NCI-H2171 (cell line): ENCODE measurements around the gene CMBL.

ENCODE experiments used
- DNase-seq: peaks from one replicate; lab custom pipeline; 2025; lab: John Stamatoyannopoulos, UW

CMBL gene

GRCh38 chr5:10310066-10310779 lies 2.5 kb upstream of the CMBL start:
- DNase-seq = no peak

GRCh38 chr5:10308844-10309243 lies 1.1 kb upstream of the CMBL start:
- no peak for DNase-seq

DNA sequence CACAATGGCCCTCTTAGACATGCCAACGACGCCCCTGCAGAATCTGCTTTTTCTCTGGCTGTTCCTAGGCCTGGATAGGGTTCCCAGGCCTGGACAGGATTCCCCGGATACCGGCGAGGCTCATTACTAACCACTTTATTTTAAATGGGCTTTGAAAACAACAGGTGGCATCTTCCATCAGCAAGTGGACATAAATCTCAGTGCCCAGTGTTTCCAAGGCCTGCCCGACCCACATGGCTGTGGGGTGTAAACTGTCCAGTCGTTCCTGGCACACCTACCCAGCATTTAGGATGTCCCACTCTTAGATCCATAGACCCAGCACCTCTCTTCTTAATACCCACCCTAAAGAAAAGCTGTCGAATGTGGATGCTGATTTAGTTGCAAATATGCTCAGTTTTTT lies 896 bp downstream of the CMBL start:
- DNase-seq = no peak

- no peak for DNase-seq
Observed at GRCh38 chr5:10306114-10306513, 1.6 kb downstream of the CMBL start.

DNA sequence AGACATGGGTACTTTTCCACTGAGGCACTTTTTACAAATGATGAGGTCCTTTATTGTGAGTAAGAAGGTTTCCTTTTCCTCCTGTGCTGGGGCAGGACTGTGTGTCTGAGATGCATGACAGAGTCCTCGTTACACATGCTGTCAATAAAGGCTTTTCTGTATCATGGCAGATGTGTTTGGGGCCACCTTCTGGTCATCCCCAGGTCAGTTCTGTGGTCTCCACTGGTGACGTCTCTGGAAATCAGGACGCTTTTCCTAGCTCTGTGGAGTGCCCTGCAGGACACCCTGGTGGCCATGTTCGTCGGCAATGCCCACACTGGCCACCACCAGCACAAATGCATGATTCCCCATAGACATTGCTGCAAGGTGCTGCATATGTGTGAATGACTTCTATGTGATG lies 2.8 kb downstream of the CMBL start:
- no peak for DNase-seq

DNA sequence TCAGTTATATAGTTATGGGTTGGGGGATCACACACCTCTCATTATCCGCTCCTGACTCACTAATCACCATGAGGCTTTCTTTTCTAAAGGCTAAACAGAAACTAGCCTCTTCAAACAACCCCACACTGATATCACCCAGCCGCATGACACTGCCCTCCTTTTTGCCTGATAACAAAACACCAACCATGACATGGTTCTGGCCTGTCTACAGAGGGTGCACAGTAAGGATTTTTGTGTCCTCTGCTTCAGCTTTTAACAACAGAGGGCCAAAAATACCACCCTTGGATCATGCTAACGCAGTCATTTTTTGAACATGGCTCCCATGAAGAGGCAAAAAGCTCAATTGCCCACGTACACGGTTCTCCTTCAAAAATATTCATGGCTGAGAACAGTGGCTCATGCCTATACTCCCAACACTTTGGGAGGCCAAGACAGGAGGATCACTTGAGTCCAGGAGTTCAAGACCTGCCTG lies 4.0 kb downstream of the CMBL start:
- no peak for DNase-seq

DNA sequence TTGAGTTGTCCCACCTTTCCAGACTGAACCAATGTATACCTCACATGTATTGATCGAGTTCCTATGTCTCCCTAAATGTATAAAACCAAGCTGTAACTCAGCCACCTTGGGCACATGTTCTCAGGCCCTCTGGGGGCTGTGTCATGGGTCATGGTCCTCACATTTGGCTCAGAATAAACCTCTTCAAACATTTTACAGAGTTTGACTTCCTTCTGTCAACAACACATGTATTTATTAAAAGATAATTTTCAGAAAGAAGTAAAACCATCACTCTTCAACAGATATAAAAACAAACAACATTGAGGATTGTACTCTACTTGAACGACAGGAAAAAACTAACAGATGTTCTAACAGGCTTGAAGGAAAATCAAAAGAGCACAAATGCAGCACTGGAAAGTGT lies 4.5 kb downstream of the CMBL start:
- DNase-seq = no peak

- no peak for DNase-seq
Observed at GRCh38 chr5:10301842-10302610, 5.7 kb downstream of the CMBL start.

GRCh38 chr5:10301266-10301665 lies 6.4 kb downstream of the CMBL start:
- DNase-seq = peak; percentile 42

DNA sequence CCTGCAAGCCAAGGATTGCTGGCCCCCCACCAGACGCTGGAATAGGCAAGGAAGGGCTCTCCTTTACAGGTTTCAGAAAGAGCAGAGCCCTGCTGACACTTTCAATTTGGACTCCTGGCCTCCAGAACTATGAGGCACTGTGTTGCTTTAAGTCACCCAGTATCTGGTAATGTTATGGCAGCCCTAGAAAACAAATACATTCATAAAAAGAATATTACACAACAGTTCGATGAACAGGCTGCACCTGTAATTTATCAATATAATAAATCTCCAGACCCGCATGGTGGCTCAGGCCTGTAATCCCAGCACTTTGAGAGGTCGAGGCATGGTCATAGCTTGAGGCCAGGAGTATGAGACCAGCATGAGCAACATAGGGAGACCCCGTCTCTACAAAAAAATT lies 7.5 kb downstream of the CMBL start:
- no peak for DNase-seq

- no peak for DNase-seq
Observed at GRCh38 chr5:10297646-10298204, 10.0 kb downstream of the CMBL start.

DNA sequence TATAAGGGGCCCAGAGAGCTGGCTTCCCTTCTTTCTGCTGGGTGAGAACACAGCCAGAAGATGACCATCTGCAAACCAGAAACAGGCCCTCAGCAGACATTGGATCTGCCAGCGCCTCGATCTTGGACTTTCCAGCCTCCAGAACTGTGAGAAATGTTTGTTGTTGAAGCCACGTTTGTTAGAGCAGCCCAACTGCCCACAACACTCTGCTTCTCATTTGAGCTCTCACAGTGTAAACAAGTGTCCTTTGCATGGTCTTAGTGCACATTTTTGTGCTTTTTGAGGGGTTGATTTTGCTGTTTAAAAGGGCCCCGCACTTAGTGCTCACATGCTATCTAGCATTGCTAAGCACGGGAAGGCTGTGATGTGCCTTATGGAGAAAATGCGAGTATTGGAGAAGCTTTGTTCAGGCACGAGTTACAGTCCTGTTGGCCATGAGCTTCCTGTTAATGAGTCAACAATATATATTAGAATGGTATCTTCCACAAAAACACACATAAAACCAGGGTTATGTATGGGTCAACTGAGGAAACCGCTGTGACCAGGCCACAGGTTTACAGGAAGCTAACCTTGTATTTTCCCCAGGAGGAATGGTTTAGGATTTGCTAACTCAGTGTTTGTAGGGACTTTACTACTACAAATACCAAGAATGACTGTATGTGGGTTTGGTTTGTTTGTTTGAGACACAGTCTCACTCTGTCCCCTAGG lies 11.9 kb downstream of the CMBL start:
- DNase-seq = no peak

- DNase-seq = no peak
Observed at GRCh38 chr5:10293907-10294662, 13.6 kb downstream of the CMBL start.

DNA sequence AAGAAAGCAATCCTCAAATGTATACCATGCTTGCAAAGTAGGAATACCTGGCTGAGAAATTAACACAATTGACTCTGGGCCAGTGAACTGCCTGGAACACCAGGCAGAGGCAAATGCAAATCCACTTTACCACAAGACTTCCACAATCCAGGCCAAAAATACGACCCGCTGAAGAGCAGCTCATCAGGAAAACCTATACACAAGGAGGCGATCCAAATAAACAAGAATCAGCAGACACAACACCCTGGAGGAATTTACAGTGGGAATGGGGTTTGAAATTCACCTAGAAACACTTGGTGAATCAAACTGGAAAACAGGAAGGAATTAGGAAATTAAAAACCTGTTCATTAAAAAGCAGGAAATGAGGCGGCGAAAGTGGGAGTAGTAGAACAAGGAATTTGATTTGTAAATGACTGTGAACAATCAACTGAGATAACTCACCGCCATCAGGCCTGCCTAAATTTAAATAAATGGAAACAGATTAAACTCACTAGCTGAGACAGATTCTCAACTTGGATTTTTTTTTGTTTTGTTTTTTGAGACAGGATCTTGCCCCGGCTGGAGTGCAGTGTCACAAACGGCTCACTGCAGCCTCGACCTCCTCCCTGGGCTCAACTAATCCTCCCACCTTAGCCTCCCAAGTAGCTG lies 15.9 kb downstream of the CMBL start:
- DNase-seq = no peak

GRCh38 chr5:10290438-10290837 lies 17.3 kb downstream of the CMBL start:
- no peak for DNase-seq

- DNase-seq = no peak
Observed at GRCh38 chr5:10289991-10290390, 17.7 kb downstream of the CMBL start.

DNA sequence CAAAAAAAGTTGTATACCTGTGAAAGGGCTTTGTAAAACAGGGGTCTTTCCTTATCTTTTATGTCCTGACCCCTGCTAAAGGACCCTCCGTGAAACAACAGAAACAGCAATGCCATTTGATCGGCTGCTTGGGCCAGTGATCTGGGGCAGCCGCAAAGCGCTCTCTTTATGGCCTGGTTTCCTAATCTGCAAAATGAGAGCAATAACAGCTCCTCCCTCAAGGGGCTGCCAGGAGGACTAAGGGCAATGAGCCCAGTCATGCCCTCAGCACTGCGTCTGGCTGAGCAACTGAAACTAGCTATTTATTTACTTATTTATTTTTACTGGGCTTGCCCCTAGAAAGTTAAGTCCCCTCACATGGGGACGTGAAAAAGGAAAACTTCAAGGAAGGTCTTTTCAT lies 18.3 kb downstream of the CMBL start:
- peak; percentile 13 for DNase-seq

DNA sequence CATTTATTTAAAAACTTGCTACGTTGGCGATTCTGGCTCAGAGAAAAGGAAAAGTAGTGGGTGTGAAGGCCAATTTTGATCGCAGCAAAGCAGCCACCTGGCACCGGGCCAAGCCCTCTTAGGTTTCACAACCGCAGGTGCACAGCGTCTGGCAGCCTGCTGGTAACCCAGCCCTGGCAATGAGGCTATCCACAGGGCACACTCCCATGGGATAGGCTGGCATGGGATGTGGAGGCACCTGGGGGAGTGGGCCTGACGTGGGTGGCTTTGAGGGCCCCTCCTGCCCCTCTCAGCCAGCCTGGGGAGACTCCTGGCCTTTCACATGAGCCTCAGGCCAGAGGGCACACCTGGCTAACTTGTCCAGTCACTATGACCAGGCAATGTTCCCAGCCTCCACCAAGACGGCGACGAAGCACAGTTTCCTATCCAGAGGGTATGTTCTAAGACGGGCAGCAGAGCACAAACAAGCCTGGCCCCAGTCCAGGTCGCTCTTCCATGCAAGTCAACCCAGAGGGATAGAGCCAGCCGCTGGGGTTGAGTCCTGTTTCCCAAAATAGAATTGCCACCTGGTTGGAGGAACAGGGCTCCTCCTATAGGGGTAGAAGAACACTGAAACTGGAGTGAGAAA lies 19.0 kb downstream of the CMBL start:
- DNase-seq = peak; percentile 100

DNA sequence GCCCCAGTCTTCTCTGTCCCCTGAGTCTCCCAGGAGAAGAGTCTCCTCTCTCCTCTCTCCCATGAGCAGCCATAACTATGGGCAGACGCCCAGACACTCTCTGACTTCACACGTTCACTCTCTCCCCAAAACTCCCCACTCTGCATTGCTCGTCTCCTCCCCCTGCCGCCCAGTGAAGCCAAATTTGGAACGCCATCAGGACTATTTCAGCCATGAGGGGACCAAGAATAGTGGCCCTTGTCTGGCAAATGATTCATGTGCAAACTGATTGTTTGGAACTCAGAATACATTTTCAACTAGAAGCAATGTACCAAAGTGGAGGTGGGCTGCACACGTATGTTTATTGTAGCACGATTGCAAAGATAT lies 20.9 kb downstream of the CMBL start:
- DNase-seq = no peak

GRCh38 chr5:10286162-10286861 lies 21.4 kb downstream of the CMBL start:
- no peak for DNase-seq
